DND-41 (cell line): ENCODE results near the gene GLYR1.

Experiments
- ATAC-seq: fragments of 200-7000 bp; cut with Tn5 transposase; 3 replicates; pipeline ENCODE4 v1.9.1; 2021; ENCODE audit warnings: low read depth; ENCODE audit not compliant: insufficient read depth
- DNase-seq: peaks from one replicate; pipeline ENCODE4 v3.0.0-alpha.2; 2020
- H2AFZ ChIP-seq: 2 replicates; pipeline ENCODE4 v1.6.0; 2012; ENCODE audit warnings: low read depth, low read length
- H3K27ac ChIP-seq: 2 replicates; pipeline ENCODE4 v1.5.1; 2012; ENCODE audit warnings: low read length, inconsistent platforms
- H3K27me3 ChIP-seq: fragments of 200-600 bp; sonication (generic); 2 replicates; pipeline ENCODE4 v1.6.0; 2012; ENCODE audit warnings: low read length, mild to moderate bottlenecking, inconsistent platforms; ENCODE audit not compliant: insufficient read depth, poor library complexity
- H3K36me3 ChIP-seq: 2 replicates; pipeline ENCODE4 v1.5.1; 2012; ENCODE audit warnings: low read length, inconsistent platforms; ENCODE audit not compliant: insufficient read depth
- H3K4me1 ChIP-seq: 2 replicates; pipeline ENCODE4 v1.5.1; 2012; ENCODE audit warnings: mild to moderate bottlenecking, low read length; ENCODE audit not compliant: insufficient read depth
- H3K4me2 ChIP-seq: 2 replicates; pipeline ENCODE4 v1.6.0; 2012; ENCODE audit warnings: mild to moderate bottlenecking, moderate library complexity, low read length, inconsistent platforms; ENCODE audit not compliant: insufficient read depth
- H3K4me3 ChIP-seq, 2 experiments: fragments of 200-600 bp in 1 of 2; shearing (Covaris generic) in 1 of 2; 2 replicates each; pipeline ENCODE4 v1.5.1; 2012 to 2016; ENCODE audit warnings: inconsistent platforms in 2 of 2, low read length in 2 of 2, mild to moderate bottlenecking in 2 of 2, low read depth in 1 of 2, moderate library complexity in 1 of 2
- H3K79me2 ChIP-seq: 2 replicates; pipeline ENCODE4 v1.6.0; 2012; ENCODE audit warnings: low read length, inconsistent platforms; ENCODE audit not compliant: insufficient read depth
- H3K9ac ChIP-seq: 2 replicates; pipeline ENCODE4 v1.6.0; 2012; ENCODE audit warnings: low read depth, mild to moderate bottlenecking, inconsistent platforms, low read length, moderate library complexity
- H3K9me3 ChIP-seq: 2 replicates; pipeline ENCODE4 v1.5.1; 2012; ENCODE audit warnings: low read length, moderate library complexity, mild to moderate bottlenecking, inconsistent platforms; ENCODE audit not compliant: insufficient read depth, severe bottlenecking
- H4K20me1 ChIP-seq: 2 replicates; pipeline ENCODE4 v1.6.0; 2012; ENCODE audit warnings: low read length; ENCODE audit not compliant: insufficient read depth
- EZH2 ChIP-seq: IDR thresholded peaks from 3 replicates; pipeline ENCODE4 v1.6.1; 2012; ENCODE audit warnings: borderline replicate concordance, low read depth, mild to moderate bottlenecking, moderate library complexity, low read length, inconsistent platforms; ENCODE audit not compliant: severe bottlenecking
- TF ChIP-seq, protein P1 (sequence below): IDR thresholded peaks from 2 replicates; pipeline ENCODE4 v1.5.1; 2012; ENCODE audit warnings: borderline replicate concordance, low read length, moderate library complexity, mild to moderate bottlenecking; ENCODE audit not compliant: poor library complexity, severe bottlenecking; ENCODE audit errors: extremely low read depth

The GLYR1 gene

GRCh38 chr16:4799171-4799855 lies 47.8 kb downstream of the GLYR1 start:
- Histone ChIP-seq H3K4me3 (no peak overlapping the region), H3K9me3 (no peaks in the 10 kb centered on the region), H4K20me1 (peaks cover 6% of the 10 kb centered on the region; the same call in 1 of the 2 replicates), H3K27ac (no peak overlapping the region), H3K79me2 (no peaks in the 10 kb centered on the region), H3K27me3 (no peaks in the 10 kb centered on the region), H3K9ac (no peak overlapping the region), H2AFZ (no peak overlapping the region), H3K4me1 (peaks cover 24% of the 10 kb centered on the region), H3K36me3 (peaks cover 6% of the 10 kb centered on the region), H3K4me2 (no peak overlapping the region)
- DNase-seq (no peak), ATAC-seq (no peak)
- no peak for TF ChIP-seq EZH2
- TF ChIP-seq, protein P1, sequence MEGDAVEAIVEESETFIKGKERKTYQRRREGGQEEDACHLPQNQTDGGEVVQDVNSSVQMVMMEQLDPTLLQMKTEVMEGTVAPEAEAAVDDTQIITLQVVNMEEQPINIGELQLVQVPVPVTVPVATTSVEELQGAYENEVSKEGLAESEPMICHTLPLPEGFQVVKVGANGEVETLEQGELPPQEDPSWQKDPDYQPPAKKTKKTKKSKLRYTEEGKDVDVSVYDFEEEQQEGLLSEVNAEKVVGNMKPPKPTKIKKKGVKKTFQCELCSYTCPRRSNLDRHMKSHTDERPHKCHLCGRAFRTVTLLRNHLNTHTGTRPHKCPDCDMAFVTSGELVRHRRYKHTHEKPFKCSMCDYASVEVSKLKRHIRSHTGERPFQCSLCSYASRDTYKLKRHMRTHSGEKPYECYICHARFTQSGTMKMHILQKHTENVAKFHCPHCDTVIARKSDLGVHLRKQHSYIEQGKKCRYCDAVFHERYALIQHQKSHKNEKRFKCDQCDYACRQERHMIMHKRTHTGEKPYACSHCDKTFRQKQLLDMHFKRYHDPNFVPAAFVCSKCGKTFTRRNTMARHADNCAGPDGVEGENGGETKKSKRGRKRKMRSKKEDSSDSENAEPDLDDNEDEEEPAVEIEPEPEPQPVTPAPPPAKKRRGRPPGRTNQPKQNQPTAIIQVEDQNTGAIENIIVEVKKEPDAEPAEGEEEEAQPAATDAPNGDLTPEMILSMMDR: no peak

DNA sequence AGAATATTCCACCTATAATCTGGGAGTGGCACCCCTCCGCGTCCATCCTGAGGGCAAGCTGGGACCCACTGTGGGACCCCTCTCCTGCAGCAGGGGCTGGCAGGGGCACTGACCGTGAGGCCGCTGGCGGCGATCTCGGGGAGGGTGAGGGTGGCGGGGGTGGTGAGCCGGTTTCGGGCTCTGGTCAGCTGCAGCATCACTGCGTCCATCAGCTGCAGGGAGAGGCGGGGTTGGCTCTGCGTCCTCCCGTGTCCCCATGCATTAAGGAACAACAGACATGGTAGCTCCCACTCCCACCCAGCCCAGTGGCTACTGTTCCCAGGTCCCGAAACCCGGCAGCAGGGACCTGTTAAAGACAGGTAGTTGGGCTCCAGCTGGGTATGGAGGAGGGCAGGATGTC lies 48.6 kb downstream of the GLYR1 start:
- Histone ChIP-seq H3K27ac (no peak overlapping the region), H3K9ac (no peak overlapping the region), H3K36me3 (no peaks in the 10 kb centered on the region), H3K4me2 (no peak overlapping the region), H3K79me2 (no peaks in the 10 kb centered on the region), H2AFZ (no peak overlapping the region), H3K4me3 (no peak overlapping the region), H3K4me1 (peaks cover 19% of the 10 kb centered on the region), H4K20me1 (peaks cover 6% of the 10 kb centered on the region; the same call in 1 of the 2 replicates), H3K9me3 (no peaks in the 10 kb centered on the region), H3K27me3 (no peaks in the 10 kb centered on the region)
- ATAC-seq: no peak
- DNase-seq: no peak
- TF ChIP-seq, protein P1: no peak
- no peak for TF ChIP-seq EZH2

GRCh38 chr16:4797805-4798252 lies 49.3 kb downstream of the GLYR1 start:
- Histone ChIP-seq H4K20me1 (peaks cover 6% of the 10 kb centered on the region; the same call in 1 of the 2 replicates), H3K4me1 (peaks cover 14% of the 10 kb centered on the region), H3K9me3 (no peaks in the 10 kb centered on the region), H3K27me3 (no peaks in the 10 kb centered on the region), H2AFZ (no peak overlapping the region), H3K36me3 (no peaks in the 10 kb centered on the region), H3K79me2 (no peaks in the 10 kb centered on the region), H3K4me3 (no peak overlapping the region), H3K4me2 (no peak overlapping the region), H3K27ac (no peak overlapping the region), H3K9ac (no peak overlapping the region)
- ATAC-seq (no peak), DNase-seq (no peak)
- TF ChIP-seq, protein P1: no peak
- TF ChIP-seq EZH2: no peak
